Kidney epithelial cell (primary cell): ENCODE data around the gene ZNF189. TPM values are rescaled to one million over a fixed set of nuclear protein-coding genes. Genes with fewer than 3 reads are reported as not detected.

Experiments used
- DNase-seq: peaks from one replicate; pipeline ENCODE4 v3.0.0-alpha.2; 2010; ENCODE audit warnings: low read depth
- H3K27me3 ChIP-seq: 2 replicates; pipeline ENCODE4 v1.6.0; 2011; ENCODE audit warnings: low read length; ENCODE audit not compliant: control insufficient read depth, insufficient read depth
- H3K36me3 ChIP-seq: 2 replicates; pipeline ENCODE4 v1.5.1; 2011; ENCODE audit warnings: low read length; ENCODE audit not compliant: control insufficient read depth, insufficient read depth
- H3K4me3 ChIP-seq: 2 replicates; pipeline ENCODE4 v1.5.1; 2011; ENCODE audit warnings: low read depth, mild to moderate bottlenecking, control low read depth, low read length
- CTCF ChIP-seq: IDR thresholded peaks from 2 replicates; pipeline ENCODE4 v1.5.1; 2011; ENCODE audit warnings: mild to moderate bottlenecking, moderate library complexity, low read length, control low read depth, inconsistent platforms; ENCODE audit not compliant: insufficient read depth, poor library complexity, severe bottlenecking
- total RNA-seq: library from RNA; depleted of rRNA; stranded (reverse); fragments of >200 nt; gene quantifications from 2 replicates; pipeline ENCODE4 v1.2.3, GENCODE V29; 2015

ZNF189 gene
- total RNA-seq, 1 donor from 2014 or later: 11.0 TPM

GRCh38 chr9:101403516-101404285, 5.0 kb downstream of the ZNF189 start:
- Histone ChIP-seq H3K27me3 (no peaks in the 10 kb centered on the region), H3K36me3 (peaks cover 7% of the 10 kb centered on the region), H3K4me3 (no peak overlapping the region)
- no peak for DNase-seq
- no peak for TF ChIP-seq CTCF

DNA sequence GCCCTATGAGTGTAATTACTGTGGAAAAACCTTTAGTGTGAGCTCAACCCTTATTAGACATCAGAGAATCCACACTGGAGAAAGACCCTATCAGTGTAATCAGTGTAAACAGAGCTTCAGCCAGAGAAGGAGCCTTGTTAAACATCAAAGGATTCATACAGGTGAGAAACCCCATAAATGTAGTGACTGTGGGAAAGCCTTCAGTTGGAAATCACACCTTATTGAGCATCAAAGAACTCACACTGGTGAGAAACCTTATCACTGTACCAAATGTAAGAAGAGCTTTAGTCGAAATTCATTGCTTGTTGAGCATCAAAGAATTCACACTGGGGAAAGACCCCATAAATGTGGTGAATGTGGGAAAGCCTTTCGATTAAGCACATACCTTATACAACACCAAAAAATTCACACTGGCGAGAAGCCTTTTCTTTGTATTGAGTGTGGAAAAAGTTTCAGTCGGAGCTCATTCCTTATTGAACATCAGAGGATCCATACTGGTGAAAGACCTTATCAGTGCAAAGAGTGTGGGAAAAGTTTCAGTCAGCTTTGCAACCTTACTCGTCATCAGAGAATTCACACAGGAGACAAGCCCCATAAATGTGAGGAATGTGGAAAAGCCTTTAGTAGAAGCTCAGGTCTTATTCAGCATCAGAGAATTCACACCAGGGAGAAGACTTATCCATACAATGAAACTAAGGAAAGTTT, 9.9 kb downstream of the ZNF189 start:
- TF ChIP-seq CTCF: no peak
- no peak for DNase-seq
- H3K4me3 ChIP-seq: no peak overlapping the region
- H3K36me3 ChIP-seq: peaks cover 10% of the 10 kb centered on the region
- no peaks in the 10 kb centered on the region for H3K27me3 ChIP-seq

- no peaks in the 10 kb centered on the region for H3K27me3 ChIP-seq
- peaks cover 7% of the 10 kb centered on the region for H3K36me3 ChIP-seq
- TF ChIP-seq CTCF: no peak
- no peak overlapping the region for H3K4me3 ChIP-seq
- no peak for DNase-seq
These were observed 10.4 kb downstream of the ZNF189 start for GRCh38 chr9:101409079-101409477.

GRCh38 chr9:101414839-101415238, 16.2 kb downstream of the ZNF189 start:
- H3K27me3 ChIP-seq: no peaks in the 10 kb centered on the region
- no peak for TF ChIP-seq CTCF
- no peak for DNase-seq
- no peaks in the 10 kb centered on the region for H3K36me3 ChIP-seq
- no peak overlapping the region for H3K4me3 ChIP-seq

DNA sequence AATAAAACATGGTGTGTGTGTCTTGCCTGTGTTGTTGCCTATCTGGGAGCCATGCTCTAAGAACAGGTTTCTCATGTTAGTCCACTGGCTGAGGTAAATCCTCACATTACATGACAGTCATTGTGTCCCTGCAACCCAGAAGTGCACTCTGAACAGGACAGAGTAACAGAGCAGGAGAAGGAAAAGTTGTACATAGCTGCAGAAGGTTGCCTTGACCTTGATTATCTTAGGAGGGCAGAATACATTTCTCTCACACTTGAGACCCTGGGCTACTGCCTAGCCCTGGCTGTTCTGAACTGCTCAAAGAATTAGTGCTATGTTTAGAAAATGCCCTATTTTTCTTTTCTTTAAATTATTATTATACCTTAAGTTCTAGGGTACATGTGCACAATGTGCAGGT, 16.9 kb downstream of the ZNF189 start:
- TF ChIP-seq CTCF: no peak
- Histone ChIP-seq H3K27me3 (no peaks in the 10 kb centered on the region), H3K4me3 (no peak overlapping the region), H3K36me3 (no peaks in the 10 kb centered on the region)
- no peak for DNase-seq
